HS-27A (cell line): Measurements from ENCODE around the gene VARS2.
A peak's percentile ranks its signal among the peaks of the same experiment; 100 is the strongest.
"Not testable (repeated sequence)": the region's sequence is repeated elsewhere in the genome, so short reads cannot be mapped to it uniquely, and the experiment has no call there.

Experiments used
- DNase-seq: peaks from one replicate; pipeline ENCODE4 v3.0.0-alpha.2; 2012; ENCODE audit warnings: low read depth, missing footprints

VARS2 gene

GRCh38 chr6:30898750-30899360 is 15.2 kb upstream of the VARS2 start:
- no peak for DNase-seq

GRCh38 chr6:30900863-30901417 is 13.1 kb upstream of the VARS2 start:
- DNase-seq = no peak

DNA sequence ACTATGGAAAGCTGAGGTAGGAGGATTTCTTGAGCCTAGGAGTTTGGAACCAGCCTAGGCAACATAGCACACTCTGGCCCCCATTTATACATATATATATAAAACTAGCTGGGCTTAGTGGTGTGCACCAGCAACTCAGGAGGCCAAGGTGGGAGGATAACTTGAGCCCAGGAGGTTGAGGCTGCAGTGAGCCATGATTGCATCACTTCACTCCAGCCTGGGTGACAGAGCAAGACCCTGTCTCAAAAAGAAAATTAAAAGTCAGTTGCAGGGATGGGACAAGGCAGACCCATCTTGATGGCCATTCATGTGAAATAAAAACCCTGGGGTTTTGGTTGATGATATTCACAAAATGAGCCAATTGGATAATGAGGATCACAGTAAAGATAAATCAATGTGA is 12.6 kb upstream of the VARS2 start:
- DNase-seq = no peak

DNA sequence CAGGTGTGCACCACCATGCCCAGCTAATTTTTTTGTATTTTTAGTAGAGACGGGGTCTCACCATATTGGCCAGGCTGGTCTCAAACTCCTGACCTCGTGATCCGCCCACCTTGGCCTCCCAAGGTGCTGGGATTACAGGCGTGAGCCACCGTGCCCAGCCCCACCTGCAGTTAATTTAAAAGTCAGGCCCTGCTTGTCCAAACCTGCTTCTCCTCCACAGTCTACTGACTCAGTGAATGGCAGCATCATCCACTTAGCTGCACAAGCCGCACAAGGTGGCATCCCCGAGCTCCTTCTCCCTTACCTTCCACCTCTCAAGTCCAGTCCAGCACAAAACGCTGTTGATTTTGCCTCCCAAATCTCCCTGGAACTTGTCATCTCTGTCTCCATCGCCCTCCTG is 11.8 kb upstream of the VARS2 start:
- not testable (repeated sequence) for DNase-seq

DNA sequence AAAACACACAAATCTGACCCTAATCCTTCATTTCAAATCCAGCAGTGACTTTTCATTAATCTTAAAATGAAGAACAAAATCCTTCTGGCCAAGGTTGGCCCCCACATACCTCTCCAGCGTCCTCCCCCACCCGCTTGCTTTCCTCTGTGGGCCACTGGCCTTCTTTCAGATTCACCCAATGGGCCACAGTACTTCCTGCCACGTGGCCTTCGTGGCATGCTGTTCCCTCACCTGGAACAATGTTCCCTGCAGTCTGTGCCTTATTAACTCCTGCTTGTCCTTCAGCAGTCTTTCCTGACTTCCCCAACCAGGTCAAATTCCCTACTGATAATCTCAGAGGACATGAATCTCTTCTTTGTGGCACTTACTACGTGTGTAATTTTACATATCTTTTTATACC is 11.3 kb upstream of the VARS2 start:
- no peak for DNase-seq

DNA sequence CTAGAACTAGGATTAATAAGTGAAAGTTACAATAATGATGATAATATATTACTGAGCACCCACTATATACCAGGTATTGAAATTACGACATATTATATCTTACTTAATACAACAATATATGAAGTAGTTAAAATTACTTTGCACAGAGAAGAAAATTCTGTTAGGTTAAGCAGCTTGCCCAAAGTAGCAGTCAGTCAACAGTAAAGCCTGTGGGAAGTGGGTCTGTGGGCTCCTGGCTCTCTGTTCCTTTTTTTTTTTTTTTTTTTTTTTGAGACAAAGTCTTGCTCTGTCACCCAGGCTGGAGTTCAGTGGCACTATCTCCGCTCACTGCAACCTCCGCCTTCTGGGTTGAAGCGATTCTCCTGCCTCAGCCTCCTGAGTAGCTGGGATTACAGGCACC is 10.8 kb upstream of the VARS2 start:
- no peak for DNase-seq

DNA sequence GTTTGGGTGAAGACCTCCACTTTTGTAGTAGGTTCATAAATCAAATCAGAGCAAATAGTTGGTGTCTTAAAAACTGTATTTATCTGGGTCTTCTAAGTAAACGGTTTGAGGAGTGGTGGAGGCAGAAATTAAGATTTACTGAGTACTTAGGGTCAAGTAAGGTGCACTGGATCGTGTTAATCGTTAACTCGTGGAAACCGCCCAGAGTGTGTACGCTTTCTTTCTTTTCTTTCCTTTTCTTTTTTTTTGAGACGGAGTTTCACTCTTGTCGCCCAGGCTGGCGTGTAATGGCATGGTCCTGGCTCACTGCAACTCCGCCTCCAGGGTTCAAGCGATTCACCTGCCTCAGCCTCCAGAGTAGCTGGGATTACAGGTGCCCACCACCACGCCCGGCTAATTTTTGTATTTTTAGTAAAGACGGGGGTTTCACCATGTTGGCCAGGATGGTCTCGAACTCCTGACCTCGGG is 6.7 kb upstream of the VARS2 start:
- DNase-seq = not testable (repeated sequence)

DNA sequence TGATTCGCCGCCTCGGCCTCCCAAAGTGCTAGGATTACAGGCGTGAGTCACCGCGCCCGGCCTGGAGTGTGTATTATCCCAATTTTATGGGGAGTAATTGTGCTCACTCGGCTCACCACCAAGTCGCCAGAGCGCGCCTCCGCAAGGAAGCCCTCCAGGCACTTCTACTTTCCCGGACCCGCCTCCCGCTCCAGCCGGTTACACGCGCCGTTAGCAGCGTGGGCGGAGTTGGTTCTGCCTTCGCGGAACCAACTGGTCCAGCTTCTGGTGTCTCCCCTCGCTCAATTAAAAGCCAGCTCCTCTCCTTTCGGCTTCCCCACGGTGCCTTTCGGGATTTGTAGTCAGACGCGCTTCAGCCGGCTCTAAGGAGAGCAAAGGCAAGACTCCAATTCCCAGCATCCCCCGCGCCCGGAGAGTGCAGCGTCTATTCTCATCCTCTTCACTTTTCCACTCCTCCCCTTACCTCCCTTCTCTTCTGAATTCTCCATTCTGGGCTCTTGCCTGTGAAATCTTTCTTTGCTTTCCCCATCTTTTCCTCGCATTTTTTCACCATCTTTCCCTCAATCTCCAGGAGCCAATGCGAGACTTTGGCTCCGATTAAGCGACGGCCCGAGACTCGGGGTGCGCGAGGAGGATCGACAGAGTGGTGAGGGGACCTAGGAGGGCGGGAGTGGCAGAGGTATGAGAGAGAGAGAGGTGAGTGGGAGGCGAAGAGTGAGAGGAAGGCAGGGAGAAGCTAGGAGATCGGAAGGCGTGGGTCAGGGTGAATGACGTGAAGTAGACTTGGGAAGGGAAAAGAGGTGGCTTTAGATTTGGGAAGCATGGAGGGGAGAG is 6.1 kb upstream of the VARS2 start, which contains the start of gene GTF2H4:
TSS of gene GTF2H4 (plus strand) at position 450 of the 834 bp plus-strand sequence.
- peak; percentile 98 for DNase-seq

GRCh38 chr6:30908700-30909099 is 5.3 kb upstream of the VARS2 start:
- DNase-seq = no peak

DNA sequence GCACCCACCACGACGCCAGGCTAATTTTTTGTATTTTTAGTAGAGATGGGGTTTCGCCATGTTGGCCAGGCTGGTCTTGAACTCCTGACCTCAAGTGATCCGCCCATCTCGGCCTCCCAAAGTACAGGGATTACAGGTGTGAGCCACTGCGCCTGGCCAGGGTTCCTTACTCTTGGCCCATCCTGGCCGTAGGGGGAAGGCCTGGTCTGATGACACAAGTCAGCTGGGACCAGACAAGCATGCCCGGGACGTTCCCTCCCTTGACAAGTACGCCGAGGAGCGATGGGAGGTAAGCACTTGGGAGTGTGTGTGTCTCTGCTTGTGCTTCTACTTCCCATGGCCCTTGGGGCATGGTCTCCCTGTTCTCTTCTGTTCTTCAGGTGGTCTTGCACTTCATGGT is 3.6 kb upstream of the VARS2 start:
- not testable (repeated sequence) for DNase-seq

DNA sequence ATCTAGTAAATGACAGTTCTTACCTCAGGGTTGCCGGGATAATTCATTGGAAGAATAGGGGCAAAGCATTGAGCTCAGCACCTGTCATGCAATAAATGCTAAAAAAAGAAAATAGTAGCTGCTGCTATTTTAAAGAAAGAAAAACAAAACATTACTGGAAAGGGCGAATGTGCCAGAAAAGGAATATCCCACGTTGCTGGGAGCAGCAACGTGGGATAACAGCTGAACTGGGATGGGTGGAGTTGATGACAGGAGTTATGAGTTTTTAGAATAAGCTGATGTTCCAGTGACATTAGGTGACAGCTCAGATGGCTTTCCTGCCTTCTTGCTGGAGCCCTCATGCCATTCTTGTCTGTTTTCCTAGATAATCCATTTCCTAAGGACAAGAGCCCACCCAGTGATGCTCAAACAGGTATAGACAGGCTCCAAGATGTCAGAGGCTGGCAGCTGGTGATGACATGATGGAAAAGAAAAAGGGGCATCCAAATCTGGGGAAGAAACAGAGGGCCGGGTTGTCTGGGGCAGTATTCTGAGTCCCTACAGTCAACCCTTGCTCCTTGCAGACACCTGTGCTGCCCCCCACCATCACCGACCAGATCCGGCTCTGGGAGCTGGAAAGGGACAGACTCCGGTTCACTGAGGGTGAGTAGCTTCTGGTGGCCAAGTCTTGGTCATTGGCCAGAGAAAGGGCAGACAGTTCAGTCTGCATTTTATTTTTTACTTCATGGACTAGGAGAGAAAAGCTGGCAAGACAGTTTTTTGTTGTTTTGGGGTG is 1.1 kb upstream of the VARS2 start:
- no peak for DNase-seq

DNA sequence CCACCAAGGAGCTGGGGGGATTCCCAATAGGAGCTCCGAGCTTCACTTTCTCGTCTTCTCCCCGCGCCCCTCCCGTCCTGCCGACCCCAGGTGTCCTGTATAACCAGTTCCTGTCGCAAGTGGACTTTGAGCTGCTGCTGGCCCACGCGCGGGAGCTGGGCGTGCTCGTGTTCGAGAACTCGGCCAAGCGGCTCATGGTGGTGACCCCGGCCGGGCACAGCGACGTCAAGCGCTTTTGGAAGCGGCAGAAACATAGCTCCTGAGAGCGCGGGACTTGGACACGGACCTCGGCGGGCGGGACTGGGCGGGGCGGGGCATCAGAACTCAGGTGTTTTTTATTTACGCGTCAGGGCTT is 340 bp upstream of the VARS2 start:
- no peak for DNase-seq

DNA sequence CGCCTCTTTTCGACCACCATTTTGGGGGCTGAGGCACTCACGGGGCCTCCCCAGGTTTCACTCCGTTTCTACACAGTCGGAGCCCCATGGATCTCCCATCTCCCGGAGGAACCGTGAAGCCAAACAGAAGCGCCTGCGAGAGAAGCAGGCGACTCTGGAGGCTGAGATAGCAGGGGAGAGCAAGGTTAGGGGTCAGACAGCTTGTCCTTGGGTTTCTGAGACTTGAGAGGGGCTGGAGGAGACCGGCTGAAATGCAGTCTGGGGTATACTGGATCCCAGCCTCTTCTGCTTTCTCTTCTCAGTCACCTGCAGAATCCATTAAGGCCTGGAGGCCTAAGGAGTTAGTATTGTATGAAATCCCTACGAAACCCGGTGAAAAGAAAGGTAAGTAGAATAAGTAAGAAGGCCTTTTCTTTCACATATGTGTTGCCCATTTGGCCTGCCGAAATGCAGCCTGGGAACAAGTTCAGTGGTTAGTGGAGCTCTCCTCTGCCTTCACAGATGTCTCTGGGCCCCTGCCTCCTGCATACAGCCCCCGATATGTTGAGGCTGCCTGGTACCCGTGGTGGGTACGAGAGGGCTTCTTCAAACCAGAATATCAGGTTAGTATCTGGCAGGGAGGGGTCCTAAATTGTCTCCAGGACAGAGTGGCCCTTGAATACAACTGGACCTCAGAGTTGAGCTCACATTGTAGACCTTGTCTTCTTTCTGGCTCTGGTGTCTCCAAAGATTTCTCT is 984 bp downstream of the VARS2 start:
- no peak for DNase-seq

DNA sequence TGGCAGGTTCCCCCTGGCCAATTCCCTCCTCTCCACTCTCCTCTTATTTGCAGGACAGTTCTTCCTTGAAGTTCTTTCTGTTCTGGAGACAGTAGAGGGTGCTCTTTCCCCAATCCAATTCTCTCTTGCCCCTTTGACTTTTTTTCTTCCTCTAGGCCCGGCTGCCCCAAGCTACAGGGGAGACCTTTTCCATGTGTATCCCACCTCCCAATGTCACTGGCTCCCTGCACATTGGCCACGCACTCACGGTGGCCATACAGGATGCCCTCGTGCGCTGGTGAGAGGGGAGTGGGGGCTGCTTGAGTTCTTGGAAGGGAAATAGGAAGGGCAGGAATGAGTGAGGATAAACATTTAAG is 1.5 kb downstream of the VARS2 start:
- peak; percentile 26 for DNase-seq

- no peak for DNase-seq
Observed at GRCh38 chr6:30917041-30917440, 3.0 kb downstream of the VARS2 start.

DNA sequence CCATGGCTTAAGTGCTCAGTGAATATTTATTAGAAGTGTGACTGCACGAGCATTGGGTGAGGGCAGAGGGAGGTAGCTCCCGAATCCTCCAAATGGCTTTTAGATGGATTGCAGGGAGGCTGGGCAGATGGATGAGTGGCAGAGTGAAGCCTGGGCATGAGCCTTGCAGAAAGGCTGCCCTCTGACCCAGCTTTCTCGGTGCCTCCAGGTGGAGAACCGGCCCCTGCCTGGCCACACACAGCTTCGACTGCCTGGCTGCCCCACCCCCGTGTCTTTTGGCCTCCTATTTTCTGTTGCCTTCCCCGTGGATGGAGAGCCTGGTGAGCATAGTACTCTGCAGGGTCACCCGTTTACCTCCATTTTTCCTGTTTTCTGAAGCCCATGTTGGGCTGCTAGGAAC is 3.4 kb downstream of the VARS2 start:
- no peak for DNase-seq

DNA sequence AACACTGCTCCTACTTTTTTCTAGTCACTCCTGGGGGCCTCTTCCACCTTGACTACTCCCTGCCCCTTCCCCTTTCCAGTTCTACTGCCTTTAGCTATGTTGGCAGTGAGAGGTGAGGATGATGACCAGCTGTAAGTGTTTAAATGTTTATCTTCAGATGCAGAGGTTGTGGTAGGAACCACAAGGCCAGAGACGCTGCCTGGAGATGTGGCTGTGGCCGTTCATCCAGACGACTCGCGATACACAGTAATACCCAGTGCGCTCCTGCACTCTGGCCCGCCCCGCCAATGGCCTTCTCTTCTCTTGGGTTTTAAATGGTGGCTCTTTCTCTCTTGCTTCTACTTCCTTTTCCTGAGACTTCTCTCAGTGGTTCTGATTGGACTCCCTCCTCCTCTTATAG is 4.6 kb downstream of the VARS2 start:
- DNase-seq = no peak

DNA sequence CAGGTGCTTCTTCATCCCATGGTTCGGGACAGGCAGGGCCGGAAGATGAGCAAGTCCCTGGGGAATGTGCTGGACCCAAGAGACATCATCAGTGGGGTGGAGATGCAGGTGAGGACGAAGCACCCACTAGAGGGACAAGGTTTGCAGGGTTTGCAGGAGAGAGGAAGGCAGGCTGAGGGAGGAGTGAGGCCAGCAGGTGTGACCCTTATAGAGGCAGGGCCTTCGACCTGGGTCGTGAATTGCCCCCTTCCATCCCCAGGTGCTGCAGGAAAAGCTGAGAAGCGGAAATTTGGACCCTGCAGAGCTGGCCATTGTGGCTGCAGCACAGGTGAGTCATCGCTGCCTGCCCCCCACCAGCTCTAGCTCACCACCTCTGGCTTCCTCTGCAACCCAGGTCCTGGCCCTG is 8.4 kb downstream of the VARS2 start:
- no peak for DNase-seq

DNA sequence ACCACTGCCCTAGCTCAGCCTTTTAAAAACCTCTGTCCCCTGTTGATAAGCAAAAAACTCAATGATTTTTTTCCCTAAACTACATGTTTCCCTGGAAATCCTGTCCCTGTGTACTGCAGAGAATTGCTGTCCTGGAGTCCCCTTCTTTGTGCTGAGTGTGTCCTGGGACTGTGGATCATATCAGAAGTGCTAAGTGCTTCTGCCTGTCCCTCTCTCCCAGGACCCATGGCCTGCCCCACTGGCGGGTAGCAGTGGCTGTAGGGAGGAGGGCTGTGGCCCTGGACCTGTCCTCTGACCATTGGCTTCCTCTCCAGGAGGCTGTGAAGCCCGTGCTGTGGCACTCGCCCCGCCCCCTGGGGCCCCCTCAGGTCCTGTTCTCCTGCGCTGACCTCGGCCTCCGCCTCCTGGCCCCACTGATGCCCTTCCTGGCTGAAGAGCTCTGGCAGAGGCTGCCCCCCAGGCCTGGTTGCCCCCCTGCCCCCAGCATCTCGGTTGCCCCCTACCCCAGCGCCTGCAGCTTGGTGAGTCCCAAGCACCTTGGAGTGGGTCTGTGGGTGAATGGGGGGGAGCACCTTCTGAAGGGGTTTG is 10.1 kb downstream of the VARS2 start:
- not testable (repeated sequence) for DNase-seq

- DNase-seq = no peak
Observed at GRCh38 chr6:30926644-30927043, 12.6 kb downstream of the VARS2 start.

- DNase-seq = not testable (repeated sequence)
Observed at GRCh38 chr6:30927080-30927479, 13.0 kb downstream of the VARS2 start.

- DNase-seq = no peak
Observed at GRCh38 chr6:30928677-30929076, 14.6 kb downstream of the VARS2 start.
